ENCODE measurements around the gene GRAMD1B. TPM values are rescaled to one million over a fixed set of nuclear protein-coding genes. Genes with fewer than 3 reads are reported as not detected.

GRAMD1B gene
- total and polyA plus RNA-seq, 4 donors = 0.29 to 2.6 (median 1.3) TPM

GRCh38 chr11:123425367-123425766 lies 4.7 kb upstream of the GRAMD1B start (continued):
- TF ChIP-seq, protein P1, sequence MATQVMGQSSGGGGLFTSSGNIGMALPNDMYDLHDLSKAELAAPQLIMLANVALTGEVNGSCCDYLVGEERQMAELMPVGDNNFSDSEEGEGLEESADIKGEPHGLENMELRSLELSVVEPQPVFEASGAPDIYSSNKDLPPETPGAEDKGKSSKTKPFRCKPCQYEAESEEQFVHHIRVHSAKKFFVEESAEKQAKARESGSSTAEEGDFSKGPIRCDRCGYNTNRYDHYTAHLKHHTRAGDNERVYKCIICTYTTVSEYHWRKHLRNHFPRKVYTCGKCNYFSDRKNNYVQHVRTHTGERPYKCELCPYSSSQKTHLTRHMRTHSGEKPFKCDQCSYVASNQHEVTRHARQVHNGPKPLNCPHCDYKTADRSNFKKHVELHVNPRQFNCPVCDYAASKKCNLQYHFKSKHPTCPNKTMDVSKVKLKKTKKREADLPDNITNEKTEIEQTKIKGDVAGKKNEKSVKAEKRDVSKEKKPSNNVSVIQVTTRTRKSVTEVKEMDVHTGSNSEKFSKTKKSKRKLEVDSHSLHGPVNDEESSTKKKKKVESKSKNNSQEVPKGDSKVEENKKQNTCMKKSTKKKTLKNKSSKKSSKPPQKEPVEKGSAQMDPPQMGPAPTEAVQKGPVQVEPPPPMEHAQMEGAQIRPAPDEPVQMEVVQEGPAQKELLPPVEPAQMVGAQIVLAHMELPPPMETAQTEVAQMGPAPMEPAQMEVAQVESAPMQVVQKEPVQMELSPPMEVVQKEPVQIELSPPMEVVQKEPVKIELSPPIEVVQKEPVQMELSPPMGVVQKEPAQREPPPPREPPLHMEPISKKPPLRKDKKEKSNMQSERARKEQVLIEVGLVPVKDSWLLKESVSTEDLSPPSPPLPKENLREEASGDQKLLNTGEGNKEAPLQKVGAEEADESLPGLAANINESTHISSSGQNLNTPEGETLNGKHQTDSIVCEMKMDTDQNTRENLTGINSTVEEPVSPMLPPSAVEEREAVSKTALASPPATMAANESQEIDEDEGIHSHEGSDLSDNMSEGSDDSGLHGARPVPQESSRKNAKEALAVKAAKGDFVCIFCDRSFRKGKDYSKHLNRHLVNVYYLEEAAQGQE (IDR thresholded peaks at IDR 0.05) = no peak
- no peak for TF ChIP-seq RAD21 (IDR thresholded peaks at IDR 0.05)
- TF ChIP-seq, protein P2, sequence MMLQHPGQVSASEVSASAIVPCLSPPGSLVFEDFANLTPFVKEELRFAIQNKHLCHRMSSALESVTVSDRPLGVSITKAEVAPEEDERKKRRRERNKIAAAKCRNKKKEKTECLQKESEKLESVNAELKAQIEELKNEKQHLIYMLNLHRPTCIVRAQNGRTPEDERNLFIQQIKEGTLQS (IDR thresholded peaks at IDR 0.05) = no peak

DNA sequence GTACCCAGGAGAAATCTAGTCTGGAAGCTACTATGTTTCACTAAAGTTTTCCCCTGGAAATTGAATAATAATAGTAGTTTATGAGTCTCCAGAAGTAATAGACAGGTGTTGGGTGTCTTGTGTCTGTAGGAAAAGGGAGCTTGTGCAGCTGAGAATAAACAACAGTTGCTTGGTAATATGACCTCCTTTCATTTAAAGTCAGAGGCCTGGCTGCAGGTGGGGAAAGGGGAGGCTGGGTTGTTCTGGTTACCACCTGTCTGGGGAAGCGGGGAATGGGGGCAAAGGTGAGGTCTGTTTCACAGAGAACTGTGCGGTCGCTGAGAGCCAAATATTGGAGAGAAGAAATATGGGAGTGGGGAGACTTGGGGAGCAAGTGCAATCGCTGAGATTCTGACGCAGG lies 3.3 kb upstream of the GRAMD1B start:
- TF ChIP-seq JUND (IDR thresholded peaks at IDR 0.05) (no peak), YY1 (IDR thresholded peaks at IDR 0.05) (no peak), FOXA2 (IDR thresholded peaks at IDR 0.05) (no peak), RAD21 (IDR thresholded peaks at IDR 0.05) (no peak), ZBTB33 (IDR thresholded peaks at IDR 0.05) (no peak)
- TF ChIP-seq, protein P2 (IDR thresholded peaks at IDR 0.05) = no peak
- TF ChIP-seq, protein P1 (IDR thresholded peaks at IDR 0.05) = no peak
- no peak for DNase-seq (ENCODE audit: low spot score)
- no peaks in the 10 kb centered on the region for H3K9me3 ChIP-seq (ENCODE audit: control insufficient read depth in 4 of 4, low read length in 3 of 4)
- H3K4me3 ChIP-seq (ENCODE audit: low read depth in 1 of 3, low read length in 3 of 3) = no peak overlapping the region
- WGBS = 84% methylated on average over 5 of the region's 5 CpGs
- no peaks in the 10 kb centered on the region for H3K36me3 ChIP-seq (ENCODE audit: control insufficient read depth in 4 of 4, insufficient read depth in 3 of 4, low read depth in 1 of 4, low read length in 3 of 4)
- no peak overlapping the region for H3K9ac ChIP-seq (ENCODE audit: low read depth in 1 of 2, low read length in 2 of 2)
- no peak overlapping the region for H3K27ac ChIP-seq (ENCODE audit: low read depth in 1 of 2, low read length in 2 of 2)
- peaks cover 0 to 10% (median 3%) of the 10 kb centered on the region in 4 donors for H3K4me1 ChIP-seq (ENCODE audit: control insufficient read depth in 4 of 4, insufficient read depth in 4 of 4, low read length in 3 of 4)
- peaks cover 0 to 14% (median 4%) of the 10 kb centered on the region in 4 donors for H3K27me3 ChIP-seq (ENCODE audit: control insufficient read depth in 4 of 4, insufficient read depth in 4 of 4, low read length in 3 of 4)

GRCh38 chr11:123427405-123427804 lies 2.7 kb upstream of the GRAMD1B start:
- Histone ChIP-seq H3K9me3 (ENCODE audit: control insufficient read depth in 4 of 4, low read length in 3 of 4) (no peaks in the 10 kb centered on the region), H3K9ac (ENCODE audit: low read depth in 1 of 2, low read length in 2 of 2) (no peak overlapping the region), H3K4me1 (ENCODE audit: control insufficient read depth in 4 of 4, insufficient read depth in 4 of 4, low read length in 3 of 4) (peaks cover 0 to 10% (median 3%) of the 10 kb centered on the region in 4 donors), H3K27me3 (ENCODE audit: control insufficient read depth in 4 of 4, insufficient read depth in 4 of 4, low read length in 3 of 4) (peaks cover 0 to 14% (median 4%) of the 10 kb centered on the region in 4 donors), H3K4me3 (ENCODE audit: low read depth in 1 of 3, low read length in 3 of 3) (no peak overlapping the region), H3K36me3 (ENCODE audit: control insufficient read depth in 4 of 4, insufficient read depth in 3 of 4, low read depth in 1 of 4, low read length in 3 of 4) (no peaks in the 10 kb centered on the region), H3K27ac (ENCODE audit: low read depth in 1 of 2, low read length in 2 of 2) (no peak overlapping the region)
- no peak for DNase-seq (ENCODE audit: low spot score)
- 60% methylated on average over 2 of the region's 2 CpGs for WGBS
- TF ChIP-seq, protein P3, sequence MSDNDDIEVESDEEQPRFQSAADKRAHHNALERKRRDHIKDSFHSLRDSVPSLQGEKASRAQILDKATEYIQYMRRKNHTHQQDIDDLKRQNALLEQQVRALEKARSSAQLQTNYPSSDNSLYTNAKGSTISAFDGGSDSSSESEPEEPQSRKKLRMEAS (IDR thresholded peaks at IDR 0.05) = no peak
- TF ChIP-seq NR2F2 (IDR thresholded peaks at IDR 0.05) (no peak), YY1 (IDR thresholded peaks at IDR 0.05) (no peak), EGR1 (IDR thresholded peaks at IDR 0.05; ENCODE audit: low read depth in 2 of 2) (no peak), RXRA (IDR thresholded peaks at IDR 0.05) (no peak), GABPA (IDR thresholded peaks at IDR 0.05 in 1 of 2, conservative IDR thresholded peaks at IDR 0.05 in 1 of 2) (no peak), JUND (IDR thresholded peaks at IDR 0.05) (no peak), TAF1 (conservative IDR thresholded peaks at IDR 0.05) (no peak)
- TF ChIP-seq, protein P1 (IDR thresholded peaks at IDR 0.05) = no peak

Data from liver (tissue), 9 donors.